GM19035 (cell line): Measurements from ENCODE around the gene CDC42EP4.
"Not testable (repeated sequence)": the region's sequence is repeated elsewhere in the genome, so short reads cannot be mapped to it uniquely, and the experiment has no call there.

ENCODE experiments used
- ATAC-seq: cut with Tn5 transposase; IDR thresholded peaks from one replicate; pipeline ENCODE4 v1.9.1; 2021; ENCODE audit not compliant: unreplicated experiment

CDC42EP4 gene

GRCh38 chr17:73343739-73344454 is 32.1 kb upstream of the CDC42EP4 start:
- ATAC-seq = no peak

GRCh38 chr17:73343168-73343634 is 31.4 kb upstream of the CDC42EP4 start:
- no peak for ATAC-seq

- ATAC-seq = no peak
These were observed 30.9 kb upstream of the CDC42EP4 start for GRCh38 chr17:73342541-73343167.

DNA sequence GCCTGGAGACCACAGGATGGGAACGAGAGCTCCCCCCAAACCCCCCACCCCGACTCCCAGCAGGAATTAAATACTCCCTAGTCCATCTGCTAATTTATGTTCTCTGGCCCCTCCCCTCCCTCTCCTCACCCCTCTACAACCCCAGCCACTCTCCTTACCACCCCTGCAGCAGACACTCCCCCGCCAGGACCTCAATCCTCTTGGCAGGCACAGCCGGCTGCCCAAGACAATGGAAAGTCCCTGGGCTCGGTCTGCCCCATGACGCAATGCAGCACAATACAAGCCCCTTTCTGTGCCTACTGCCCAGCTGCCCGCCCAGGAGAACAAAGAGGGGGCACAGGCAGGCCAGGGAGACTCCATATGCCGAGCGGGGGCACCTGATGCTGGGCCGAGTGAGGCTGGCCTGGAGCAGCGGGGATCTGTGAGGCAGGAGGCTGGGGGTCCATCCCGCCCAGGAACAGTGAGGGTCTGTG is 30.3 kb upstream of the CDC42EP4 start:
- ATAC-seq = no peak

DNA sequence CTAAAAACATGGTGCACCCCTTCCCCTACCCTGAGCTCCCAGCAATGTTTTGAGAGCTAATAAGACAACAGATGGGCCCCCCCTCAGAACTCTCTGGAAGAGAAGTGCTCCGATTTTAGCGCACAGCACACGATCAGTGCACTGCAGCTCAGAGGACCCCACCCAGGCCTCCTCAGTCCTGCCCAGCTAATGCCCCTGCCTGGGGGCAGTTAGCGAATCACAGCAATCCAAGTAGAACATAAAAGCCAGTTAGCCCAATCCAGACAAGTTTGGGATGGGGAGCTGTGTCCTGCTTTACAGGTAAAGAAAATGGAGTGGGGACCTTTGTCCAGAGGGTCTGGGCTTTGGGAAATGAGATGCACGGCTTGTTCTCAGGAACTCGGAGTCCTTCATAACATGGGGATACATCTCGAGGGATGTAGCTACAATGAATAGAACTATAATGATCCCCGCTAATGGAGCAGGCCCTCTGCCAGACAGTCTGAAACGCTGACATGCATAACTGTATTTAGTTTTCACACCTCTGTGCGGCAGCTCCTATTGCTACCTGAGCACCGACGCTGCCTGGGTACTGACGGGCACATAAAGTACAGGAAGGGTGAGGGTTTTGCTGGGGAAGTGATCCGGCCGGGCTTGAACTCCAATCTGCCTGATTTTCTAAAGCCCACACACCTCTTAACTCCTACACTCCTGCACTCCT is 29.7 kb upstream of the CDC42EP4 start:
- ATAC-seq = no peak

GRCh38 chr17:73340093-73340596 is 28.3 kb upstream of the CDC42EP4 start:
- ATAC-seq = no peak

DNA sequence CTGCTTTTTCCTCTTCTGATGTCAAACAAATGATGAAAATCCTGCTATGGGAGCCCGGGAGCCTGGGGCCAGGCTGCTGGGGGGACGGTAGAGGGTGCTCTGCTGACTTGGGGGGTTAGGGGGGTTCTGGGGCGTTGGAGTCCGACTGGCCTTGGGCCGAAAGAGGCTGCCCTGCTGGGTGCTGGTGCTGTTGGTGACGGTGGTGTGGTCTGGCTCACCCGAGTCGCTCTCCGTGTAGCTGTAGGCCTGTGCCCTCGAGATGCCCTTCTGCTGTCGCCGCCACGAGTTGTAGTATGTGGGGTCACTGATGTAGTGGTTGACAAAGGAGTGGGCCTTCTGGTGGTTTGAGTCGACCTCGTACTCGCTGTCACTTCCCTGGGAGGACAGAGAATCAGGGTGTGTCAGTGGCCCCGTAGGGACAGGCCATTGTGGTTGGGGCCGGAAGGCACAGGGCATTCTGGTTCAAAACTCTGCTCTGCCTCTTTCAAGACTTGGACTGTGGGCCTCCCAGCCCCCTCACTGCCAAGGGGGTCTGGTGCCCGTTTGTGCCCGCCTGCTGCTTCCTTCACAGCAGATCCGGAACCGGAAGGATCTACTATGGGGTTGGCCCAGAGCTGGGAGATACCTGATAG is 26.9 kb upstream of the CDC42EP4 start:
- no peak for ATAC-seq

- no peak for ATAC-seq
These were observed 26.3 kb upstream of the CDC42EP4 start for GRCh38 chr17:73338050-73338521.

- no peak for ATAC-seq
These were observed 25.5 kb upstream of the CDC42EP4 start for GRCh38 chr17:73337330-73337710.

- no peak for ATAC-seq
These were observed 24.9 kb upstream of the CDC42EP4 start for GRCh38 chr17:73336408-73337329.

GRCh38 chr17:73335591-73336407 is 24.0 kb upstream of the CDC42EP4 start:
- no peak for ATAC-seq

- ATAC-seq = no peak
These were observed 23.1 kb upstream of the CDC42EP4 start for GRCh38 chr17:73334771-73335513.

DNA sequence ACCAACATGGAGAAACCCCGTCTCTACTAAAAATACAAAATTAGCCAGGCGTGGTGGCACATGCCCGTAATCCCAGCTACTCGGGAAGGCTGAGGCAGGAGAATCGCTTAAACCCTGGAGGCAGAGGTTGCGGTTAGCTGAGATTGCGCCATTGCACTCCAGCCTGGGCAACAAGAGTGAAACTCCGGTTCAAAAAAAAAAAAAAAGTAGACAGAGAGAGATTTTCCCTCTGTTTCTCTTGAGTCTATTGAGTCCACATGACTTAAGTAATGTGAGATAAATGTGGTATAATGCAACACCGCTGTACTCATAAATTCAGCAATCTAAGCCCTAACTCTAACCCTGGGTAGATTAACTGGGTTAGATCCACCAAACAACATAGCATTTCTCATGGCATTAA is 21.6 kb upstream of the CDC42EP4 start:
- not testable (repeated sequence) for ATAC-seq

DNA sequence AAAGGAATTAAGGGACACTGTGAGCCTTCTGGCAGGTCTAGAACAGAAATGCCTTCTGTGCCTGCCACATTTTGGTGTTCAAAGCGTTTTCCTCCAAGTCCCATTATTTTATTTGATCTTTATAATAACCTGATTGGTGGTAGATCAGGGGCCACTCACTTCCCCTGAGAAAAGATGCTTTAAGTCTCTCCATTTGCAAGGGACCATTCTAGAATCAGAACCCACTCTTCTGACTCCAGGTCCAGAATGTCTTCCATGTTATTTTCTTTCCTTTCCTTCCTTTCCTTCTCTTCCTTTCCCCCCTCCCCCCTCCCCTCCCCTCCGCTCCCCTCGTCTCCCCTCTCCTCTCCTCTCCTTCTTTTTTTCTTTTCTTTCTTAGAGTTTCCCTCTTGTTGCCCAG is 19.3 kb upstream of the CDC42EP4 start:
- no peak for ATAC-seq

DNA sequence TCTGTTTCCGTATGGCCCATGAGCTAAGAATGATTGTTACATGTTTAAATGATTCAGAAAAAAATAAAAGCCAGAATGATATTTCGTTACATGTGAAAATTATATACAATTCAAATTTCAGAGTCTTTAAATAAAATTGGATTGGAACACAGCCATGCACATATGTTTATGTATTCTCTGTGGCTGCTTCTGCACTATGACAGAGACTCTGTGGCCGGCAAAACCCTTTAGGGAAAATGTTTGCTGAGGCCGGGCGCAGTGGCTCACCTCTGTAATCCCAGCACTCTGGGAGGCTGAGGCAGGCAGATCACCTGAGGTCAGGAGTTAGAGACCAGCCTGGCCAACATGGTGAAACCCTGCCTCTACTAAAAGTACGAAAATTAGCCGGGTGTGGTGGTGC is 15.9 kb upstream of the CDC42EP4 start:
- ATAC-seq = no peak

GRCh38 chr17:73325527-73325842 is 13.7 kb upstream of the CDC42EP4 start:
- no peak for ATAC-seq

DNA sequence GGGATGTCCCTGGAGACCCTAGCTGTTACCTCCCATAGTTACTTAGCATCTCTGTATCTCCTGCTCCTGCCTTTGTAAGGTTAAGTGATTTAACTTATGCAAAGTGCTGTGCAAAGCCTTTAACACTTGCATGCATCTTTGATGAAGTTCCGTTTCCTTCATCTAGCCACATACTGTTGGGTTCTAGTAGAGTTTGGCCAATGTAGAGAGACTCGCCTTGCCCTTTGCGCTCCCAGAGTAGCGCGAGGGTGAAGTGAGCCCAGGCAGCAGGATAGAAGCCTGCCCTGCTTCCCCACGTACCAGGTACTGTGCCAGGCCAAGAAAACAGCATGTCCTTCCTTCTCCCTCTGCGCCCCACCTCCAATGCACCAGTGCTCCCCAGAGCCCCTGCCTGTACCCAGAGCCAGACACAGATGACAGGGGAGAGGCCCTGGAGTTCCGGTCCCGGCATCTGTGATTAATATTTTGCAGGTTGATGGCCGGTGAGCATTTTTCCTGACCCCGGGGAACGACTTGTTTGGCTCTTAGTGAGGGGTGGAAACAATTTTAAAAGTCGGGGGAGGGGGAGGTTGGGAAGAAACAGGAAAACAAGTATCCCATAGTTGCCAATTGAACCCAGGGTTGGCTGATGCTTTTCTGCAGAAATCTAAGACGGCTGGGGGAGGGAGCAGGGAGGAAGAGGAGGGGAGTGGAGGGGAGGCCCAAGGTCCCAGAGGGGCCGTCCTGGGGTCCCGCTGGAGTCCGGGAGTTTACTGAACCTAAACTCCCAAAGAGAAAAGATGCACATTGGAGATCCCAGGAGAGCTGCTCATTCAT is 13.1 kb upstream of the CDC42EP4 start:
- ATAC-seq = no peak

GRCh38 chr17:73324160-73324475 is 12.3 kb upstream of the CDC42EP4 start:
- ATAC-seq = no peak
